TTC549 (cell line): ENCODE data around the gene SHKBP1.
A peak's percentile ranks its signal among the peaks of the same experiment; 100 is the strongest.
"Not testable (repeated sequence)": the region's sequence is repeated elsewhere in the genome, so short reads cannot be mapped to it uniquely, and the experiment has no call there.

ENCODE experiments used
- FAIRE-seq: peaks from 2 replicates; lab custom pipeline; 2012; peaks lifted over from hg19 to GRCh38; lab: Jason Lieb, UNC

SHKBP1 gene

DNA sequence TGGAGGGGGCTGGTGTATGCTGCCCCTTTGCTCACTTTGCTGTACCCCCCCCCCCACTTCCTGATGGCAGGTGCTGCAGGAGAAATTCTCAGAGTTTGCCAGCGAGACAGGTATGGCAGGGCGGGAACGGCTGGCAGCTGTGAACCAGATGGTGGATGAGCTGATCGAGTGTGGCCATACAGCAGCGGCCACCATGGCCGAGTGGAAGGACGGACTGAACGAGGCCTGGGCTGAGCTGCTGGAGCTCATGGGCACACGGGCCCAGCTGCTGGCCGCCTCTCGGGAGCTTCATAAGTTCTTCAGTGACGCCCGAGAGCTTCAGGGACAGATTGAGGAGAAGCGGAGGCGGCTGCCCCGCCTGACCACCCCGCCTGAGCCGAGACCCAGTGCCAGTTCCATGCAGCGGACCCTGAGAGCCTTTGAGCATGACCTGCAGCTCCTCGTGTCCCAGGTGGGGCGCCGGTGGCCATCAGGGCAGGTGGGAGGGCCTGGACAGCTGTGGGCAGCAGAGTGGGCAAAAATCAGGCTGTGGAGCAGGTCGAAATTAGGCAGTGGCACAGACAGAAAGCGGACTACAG lies 19.6 kb upstream of the SHKBP1 start:
- FAIRE-seq: no peak

DNA sequence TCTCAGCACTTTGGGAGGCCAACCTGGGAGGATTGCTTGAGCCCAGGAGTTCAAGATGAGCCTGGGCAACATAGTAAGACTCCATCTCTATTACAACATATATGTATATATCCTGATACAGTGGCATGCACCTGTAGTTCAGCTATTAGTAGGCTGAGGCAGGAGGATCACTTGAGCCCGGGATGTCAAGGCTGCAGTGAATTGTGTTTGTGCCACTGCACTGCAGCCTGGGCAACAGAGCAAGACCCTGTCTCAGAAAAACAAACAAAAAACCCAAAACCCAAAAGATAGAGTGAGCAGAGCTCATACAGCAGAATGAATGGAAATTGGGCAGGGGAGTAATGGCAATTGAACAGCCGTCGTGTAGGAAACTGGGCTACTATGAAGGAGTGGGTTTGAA lies 17.3 kb upstream of the SHKBP1 start:
- no peak for FAIRE-seq

DNA sequence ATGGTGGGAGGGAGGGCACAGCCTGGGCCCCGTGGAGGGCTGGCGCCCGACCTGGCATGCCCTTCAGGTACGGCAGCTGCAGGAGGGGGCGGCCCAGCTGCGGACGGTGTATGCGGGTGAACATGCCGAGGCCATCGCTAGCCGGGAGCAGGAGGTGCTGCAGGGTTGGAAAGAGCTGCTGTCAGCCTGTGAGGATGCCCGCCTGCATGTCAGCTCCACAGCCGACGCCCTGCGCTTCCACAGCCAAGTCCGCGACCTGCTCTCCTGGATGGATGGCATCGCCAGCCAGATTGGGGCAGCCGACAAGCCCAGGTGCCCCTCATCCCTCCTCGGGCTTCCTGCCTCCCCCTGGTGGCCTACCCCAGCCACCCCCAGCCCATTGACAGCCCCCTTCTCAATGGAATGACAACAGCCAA lies 16.6 kb upstream of the SHKBP1 start:
- FAIRE-seq: no peak

DNA sequence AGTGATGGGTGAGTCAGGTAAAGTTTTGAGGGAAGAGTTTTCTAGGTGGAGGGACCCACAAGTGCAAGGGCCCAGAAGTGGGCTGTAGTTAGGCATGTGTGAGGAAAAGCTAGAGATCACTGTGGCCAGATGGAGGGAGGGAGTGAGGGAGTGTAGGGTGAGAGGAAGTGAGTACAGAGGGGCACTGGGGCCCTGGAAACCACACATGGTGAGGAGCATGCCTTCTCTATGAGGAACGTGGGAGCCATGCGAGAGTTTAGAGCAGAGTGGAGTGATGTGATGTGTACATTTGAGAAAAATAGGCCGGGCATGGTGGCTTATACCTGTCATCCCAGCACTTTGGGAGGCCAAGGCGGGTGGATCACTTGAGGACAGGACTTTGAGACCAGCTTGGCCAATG lies 14.7 kb upstream of the SHKBP1 start:
- no peak for FAIRE-seq

DNA sequence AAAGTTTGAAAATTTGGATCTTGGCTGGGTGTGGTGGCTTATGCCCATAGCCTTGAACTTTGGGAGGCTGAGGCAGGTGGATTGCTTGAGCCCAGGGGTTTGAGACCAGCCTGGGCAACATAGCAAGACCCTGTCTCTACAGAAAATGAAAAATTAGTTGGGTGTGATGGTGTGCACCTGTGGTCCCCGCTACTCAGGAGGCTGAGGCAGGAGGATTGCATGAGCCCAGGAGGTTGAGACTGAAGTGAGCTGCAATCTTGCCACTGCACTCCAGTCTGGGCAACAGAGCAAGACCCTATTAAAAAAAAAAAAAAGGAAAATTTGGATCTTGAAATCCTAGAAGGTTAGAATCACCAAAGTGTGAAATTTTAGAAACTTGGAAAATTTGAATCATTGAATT lies 12.1 kb upstream of the SHKBP1 start:
- FAIRE-seq: not testable (repeated sequence)

GRCh38 chr19:40565355-40565754 lies 11.3 kb upstream of the SHKBP1 start:
- FAIRE-seq: no peak

GRCh38 chr19:40565910-40566495 lies 10.7 kb upstream of the SHKBP1 start:
- FAIRE-seq: no peak

GRCh38 chr19:40567040-40567749 lies 9.5 kb upstream of the SHKBP1 start:
- FAIRE-seq: no peak

DNA sequence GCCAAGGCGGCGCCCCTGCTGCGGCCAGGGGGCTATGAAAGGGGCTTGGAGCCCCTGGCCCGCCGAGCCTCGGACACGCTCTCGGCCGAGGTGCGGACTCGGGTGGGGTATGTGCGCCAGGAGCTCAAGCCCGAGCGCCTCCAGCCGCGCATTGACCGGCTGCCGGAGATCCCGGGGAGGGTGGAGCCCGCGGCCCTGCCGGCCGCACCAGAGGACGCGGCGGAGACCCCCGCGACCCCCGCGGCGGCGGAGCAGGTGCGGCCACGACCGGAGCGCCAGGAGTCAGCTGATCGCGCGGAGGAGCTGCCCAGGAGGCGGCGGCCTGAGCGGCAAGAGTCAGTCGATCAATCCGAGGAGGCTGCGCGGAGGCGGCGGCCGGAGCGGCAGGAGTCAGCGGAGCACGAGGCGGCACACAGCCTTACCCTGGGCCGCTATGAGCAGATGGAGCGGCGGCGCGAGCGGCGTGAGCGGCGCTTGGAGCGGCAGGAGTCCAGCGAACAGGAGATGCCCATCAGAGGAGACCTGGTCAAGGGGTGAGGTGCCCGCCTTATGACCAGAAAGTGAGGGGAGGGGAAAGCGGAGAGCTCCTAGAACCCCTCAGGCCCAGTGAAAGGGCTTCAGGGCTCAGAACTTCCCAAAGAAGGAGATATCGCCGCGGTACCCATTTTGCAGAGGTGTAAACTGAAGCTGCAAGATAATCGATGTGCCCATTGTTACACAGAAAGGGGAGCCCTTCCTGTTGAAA lies 8.8 kb upstream of the SHKBP1 start:
- no peak for FAIRE-seq

DNA sequence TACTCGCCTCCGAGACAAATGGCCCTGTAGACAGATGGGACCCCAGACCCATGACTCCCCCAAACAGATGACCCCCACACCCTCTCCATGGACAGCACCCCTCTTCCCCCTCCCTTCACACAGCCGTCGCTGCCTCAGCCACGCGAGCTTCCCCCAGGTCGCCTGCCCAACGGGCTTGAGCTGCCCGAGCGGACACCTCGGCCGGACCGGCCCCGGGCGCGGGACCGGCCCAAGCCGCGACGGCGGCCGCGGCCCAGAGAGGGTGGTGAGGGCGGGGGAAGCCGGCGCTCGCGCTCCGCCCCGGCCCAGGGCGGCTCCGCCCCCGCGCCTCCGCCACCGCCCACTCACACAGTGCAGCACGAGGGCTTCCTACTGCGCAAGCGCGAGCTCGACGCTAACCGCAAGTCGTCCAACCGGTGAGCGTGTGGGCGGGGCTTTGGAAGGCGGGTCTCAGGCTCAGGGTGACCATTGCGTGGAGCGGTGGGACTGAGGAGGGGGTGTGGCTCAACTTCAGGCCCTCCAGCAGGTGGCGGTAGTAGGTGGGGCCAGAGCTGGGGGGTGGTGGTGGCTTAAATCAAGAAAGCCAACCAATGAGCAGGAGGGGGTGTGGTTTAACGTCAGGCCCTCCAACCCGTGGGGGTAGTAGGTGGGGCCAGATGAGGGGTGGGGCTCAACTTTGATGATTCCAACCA lies 6.2 kb upstream of the SHKBP1 start:
- peak; percentile 96 for FAIRE-seq

GRCh38 chr19:40571005-40571318 lies 5.7 kb upstream of the SHKBP1 start:
- no peak for FAIRE-seq

GRCh38 chr19:40571831-40572495 lies 4.7 kb upstream of the SHKBP1 start:
- no peak for FAIRE-seq

DNA sequence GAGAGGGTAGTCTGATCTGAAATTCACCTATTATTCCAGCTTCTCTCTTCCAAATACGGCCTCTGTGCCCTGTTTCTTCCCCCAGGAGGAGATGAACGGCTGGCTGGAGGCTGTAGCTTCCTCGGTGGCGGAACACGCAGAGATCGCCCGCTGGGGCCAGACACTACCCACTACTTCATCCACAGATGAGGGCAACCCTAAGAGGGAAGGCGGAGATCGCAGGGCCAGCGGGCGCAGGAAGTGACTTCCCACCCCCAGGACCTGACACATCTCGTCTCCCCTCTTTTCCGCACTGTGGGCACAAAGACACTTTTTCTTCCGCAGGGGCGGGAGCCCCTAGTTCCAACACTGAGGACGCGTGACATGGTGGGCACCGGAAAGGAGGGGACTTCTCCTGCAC lies 1.3 kb upstream of the SHKBP1 start:
- FAIRE-seq: no peak

DNA sequence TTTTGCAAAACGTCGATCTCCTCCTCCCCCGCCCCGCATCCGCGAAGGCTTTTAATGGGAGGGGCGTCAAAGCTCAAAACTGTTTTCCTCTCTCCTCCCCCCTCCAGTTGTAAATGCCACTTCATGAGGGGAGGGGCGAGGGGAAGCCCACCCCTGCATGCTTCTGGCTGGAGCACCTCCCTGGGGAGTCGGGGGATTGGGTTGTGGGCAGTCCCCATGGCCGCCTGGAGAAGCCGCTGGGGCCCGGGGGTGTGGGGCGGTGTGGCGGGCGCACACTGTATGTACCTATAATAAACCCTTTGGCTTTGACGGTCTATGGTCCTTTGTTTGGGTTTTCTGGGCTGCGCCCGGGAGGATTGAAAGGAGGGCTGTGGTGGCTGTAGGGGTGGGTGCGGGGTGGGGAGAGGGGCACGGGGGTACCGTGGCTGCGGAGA lies 505 bp upstream of the SHKBP1 start:
- FAIRE-seq: no peak

DNA sequence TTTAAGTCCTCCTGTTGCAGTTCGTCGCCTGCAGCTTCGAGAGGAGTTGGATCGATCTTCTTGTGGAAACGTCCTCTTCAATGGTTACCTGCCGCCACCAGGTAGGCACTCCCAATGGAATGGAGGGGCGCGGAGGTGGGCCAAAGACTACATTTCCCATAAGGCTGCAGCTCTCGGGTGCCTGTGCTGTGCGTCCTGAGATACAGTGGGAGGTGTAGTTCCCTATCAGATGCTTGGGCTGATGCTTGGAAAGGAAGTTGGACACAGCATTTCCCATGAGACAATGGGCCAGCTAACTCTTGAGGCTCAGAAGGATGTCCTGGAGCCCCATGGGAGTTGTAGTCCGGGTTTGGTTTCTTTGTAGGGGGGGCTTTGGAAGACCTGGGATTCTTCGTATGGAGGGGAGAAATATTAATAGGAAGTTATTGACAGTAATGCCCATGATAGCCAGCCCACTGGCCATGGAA lies 1.8 kb downstream of the SHKBP1 start:
- FAIRE-seq: peak; percentile 87

DNA sequence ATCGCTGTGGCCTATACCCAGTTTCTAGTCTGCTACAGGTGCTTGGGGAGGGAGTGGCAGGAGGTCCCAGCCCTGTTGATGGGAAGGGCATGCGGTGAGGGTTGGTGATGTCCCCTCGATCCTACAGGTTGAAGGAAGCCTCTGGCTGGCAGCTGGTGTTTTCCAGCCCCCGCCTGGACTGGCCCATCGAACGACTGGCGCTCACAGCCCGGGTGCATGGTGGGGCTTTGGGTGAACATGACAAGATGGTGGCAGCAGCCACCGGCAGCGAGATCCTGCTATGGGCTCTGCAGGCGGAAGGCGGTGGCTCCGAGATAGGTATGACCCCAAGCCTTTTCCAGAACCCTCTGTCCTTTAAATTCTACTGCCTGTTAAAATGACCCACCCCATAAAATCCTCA lies 3.9 kb downstream of the SHKBP1 start:
- FAIRE-seq: no peak

DNA sequence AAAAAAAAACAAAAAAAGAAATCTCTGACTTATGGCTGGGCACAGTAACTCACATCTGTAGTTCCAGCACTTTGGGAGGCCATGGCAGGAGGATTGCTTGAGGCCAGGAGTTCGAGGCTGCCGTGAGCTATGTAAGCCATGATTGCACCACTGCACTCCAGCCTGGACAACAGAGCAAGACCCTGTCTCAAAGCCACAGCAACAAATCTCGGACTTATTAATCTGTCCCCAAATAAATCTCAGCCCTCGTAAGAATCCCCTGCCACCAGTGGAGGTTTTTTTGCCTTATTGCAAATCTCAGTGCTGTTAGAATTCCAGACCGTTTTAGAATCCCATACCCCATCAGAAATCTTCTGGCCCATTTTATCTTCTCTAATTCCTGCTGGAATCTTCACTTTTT lies 4.9 kb downstream of the SHKBP1 start:
- FAIRE-seq: no peak

DNA sequence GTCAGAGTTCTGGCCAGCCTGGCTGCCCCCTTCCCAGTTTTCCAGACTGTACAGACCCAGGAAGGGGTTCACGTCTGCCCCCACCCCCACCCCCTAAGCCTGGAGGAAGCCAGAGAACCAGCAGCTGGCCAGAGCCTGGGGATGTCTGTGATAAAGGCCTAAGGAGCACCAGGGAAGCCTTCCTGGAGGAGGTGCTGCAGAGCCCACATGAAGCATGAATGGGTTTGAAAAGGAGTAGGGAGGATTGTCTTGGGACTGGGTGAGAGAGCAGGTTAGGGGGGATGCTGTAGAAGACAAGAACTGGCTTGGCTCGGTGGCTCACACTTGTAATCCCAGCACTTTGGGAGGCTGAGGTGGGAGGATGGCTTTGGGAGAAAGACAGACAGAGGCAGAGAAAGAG lies 5.8 kb downstream of the SHKBP1 start:
- FAIRE-seq: no peak

DNA sequence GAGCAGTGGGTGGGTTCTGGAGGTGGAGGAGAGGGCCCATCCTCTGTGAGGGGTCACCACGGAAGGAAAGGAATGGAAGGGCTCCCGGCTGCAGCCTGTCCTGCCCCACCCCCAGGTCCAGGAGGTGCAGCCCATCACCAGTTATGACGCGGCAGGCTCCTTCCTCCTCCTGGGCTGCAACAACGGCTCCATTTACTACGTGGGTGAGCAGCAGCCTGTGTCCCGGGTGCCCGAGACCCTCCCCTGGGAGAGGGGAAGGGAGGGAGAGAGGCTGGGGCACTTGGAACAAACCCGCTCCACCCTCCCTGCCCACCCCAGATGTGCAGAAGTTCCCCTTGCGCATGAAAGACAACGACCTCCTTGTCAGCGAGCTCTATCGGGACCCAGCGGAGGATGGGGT lies 6.6 kb downstream of the SHKBP1 start:
- no peak for FAIRE-seq

- FAIRE-seq: no peak
Observed at GRCh38 chr19:40584007-40584406, 7.3 kb downstream of the SHKBP1 start.

DNA sequence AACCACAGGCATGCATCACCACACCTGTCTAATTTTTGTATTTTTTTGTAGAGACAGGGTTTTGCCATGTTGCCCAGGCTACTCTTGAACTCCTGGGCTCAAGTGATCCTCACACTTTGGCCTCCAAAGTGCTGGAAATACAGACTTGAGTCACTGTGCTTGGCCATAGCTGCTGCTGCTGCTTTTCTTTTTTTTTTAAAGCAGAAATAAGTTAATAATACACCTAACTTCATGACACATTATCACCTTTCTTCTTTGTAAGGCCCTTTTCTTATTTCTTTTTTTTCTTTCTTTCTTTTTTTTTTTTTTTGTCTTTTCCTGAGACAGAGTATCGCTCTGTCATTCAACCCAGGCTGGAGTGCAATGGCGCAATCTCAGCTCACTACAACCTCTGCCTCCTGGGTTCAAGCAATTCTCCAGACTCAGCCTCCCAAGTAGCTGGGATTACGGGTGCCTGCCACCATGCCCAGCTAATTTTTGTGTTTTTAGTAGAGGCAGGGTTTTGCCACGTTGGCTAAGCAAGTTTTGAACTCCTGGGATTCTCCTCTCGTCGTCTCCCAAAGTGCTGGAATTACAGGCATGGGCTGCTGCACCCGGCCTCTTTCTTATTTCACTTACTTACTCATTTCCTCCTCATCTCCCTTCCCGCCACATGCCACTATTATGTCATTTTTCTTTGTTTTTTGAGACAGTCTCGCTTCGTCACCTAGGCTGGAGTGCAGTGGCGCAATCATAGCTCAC lies 8.7 kb downstream of the SHKBP1 start:
- FAIRE-seq: no peak
